ENCODE results near the gene NSFL1C. TPM values are rescaled to one million over a fixed set of nuclear protein-coding genes. Genes with fewer than 3 reads are reported as not detected.

NSFL1C gene
- total RNA-seq, 1 experiment from 2014 or later, result 151 TPM

- intact Hi-C loops (cut with micrococcal nuclease; ENCODE audit: unreplicated experiment), result no loop called here
Observed at GRCh38 chr20:1462834-1463233, 3.8 kb downstream of the NSFL1C start.

GRCh38 chr20:1462001-1462400 lies 4.6 kb downstream of the NSFL1C start:
- no peaks in the 10 kb centered on the region for H3K9me3 ChIP-seq (ENCODE audit: insufficient read depth, low read depth)
- H3K9me2 ChIP-seq (ENCODE audit: insufficient read depth), result no peaks in the 10 kb centered on the region
- no peaks in the 10 kb centered on the region for H3K27me3 ChIP-seq (ENCODE audit: insufficient read depth, low read depth)
- CTCF ChIA-PET, result no interaction called here
- H3K4me1 ChIP-seq (replicated peaks; ENCODE audit: insufficient read depth), result peaks cover 17% of the 10 kb centered on the region
- DNase-seq, result no peak
- H3F3A ChIP-seq (ENCODE audit: insufficient read depth, low read depth), result peaks cover 6% of the 10 kb centered on the region; the same call in 1 of the 2 replicates
- no peak for TF ChIP-seq CTCF (conservative IDR thresholded peaks at IDR 0.05)
- no peak for TF ChIP-seq EZH2 (IDR thresholded peaks at IDR 0.05; ENCODE audit: low read depth)
- no peak overlapping the region for H3K27ac ChIP-seq
- H2AFZ ChIP-seq, result no peak overlapping the region
- H4K20me1 ChIP-seq (ENCODE audit: insufficient read depth), result peaks cover 17% of the 10 kb centered on the region
- H3K36me3 ChIP-seq (ENCODE audit: low read depth), result peaks cover 51% of the 10 kb centered on the region
- H3K79me2 ChIP-seq (ENCODE audit: low read depth), result peaks cover 87% of the 10 kb centered on the region
- no peak overlapping the region for H3K4me2 ChIP-seq
- intact Hi-C loops (cut with micrococcal nuclease; ENCODE audit: unreplicated experiment), result no loop called here
- POLR2A ChIA-PET (ENCODE audit: unreplicated experiment), result no interaction called here
- BruUV-seq (replicated peaks), result no TSS peak
- no peak overlapping the region for H3K4me3 ChIP-seq

More at GRCh38 chr20:1462834-1463233, 3.8 kb downstream of the NSFL1C start:
- H3K4me1 ChIP-seq (replicated peaks; ENCODE audit: insufficient read depth), result peaks cover 17% of the 10 kb centered on the region
- no peak overlapping the region for H3K27ac ChIP-seq
- ChIA-PET CTCF (no interaction called here), POLR2A (ENCODE audit: unreplicated experiment) (no interaction called here)
- no TSS peak for BruUV-seq (replicated peaks)
- no peak for TF ChIP-seq CTCF (conservative IDR thresholded peaks at IDR 0.05)
- TF ChIP-seq EZH2 (IDR thresholded peaks at IDR 0.05; ENCODE audit: low read depth), result no peak
- H3K79me2 ChIP-seq (ENCODE audit: low read depth), result peaks cover 79% of the 10 kb centered on the region
- no peak for DNase-seq
- no peaks in the 10 kb centered on the region for H3K27me3 ChIP-seq (ENCODE audit: insufficient read depth, low read depth)
- no peaks in the 10 kb centered on the region for H3K9me3 ChIP-seq (ENCODE audit: insufficient read depth, low read depth)
- no peaks in the 10 kb centered on the region for H3K9me2 ChIP-seq (ENCODE audit: insufficient read depth)
- peaks cover 17% of the 10 kb centered on the region for H4K20me1 ChIP-seq (ENCODE audit: insufficient read depth)
- peaks cover 14% of the 10 kb centered on the region; the same call in 1 of the 2 replicates for H3F3A ChIP-seq (ENCODE audit: insufficient read depth, low read depth)
- H2AFZ ChIP-seq, result no peak overlapping the region
- H3K4me3 ChIP-seq, result no peak overlapping the region
- peaks cover 44% of the 10 kb centered on the region for H3K36me3 ChIP-seq (ENCODE audit: low read depth)
- no peak overlapping the region for H3K4me2 ChIP-seq

GRCh38 chr20:1460275-1460674 lies 6.4 kb downstream of the NSFL1C start:
- H3F3A ChIP-seq (ENCODE audit: insufficient read depth, low read depth), result peaks cover 9% of the 10 kb centered on the region; the same call in 1 of the 2 replicates
- no peak for TF ChIP-seq EZH2 (IDR thresholded peaks at IDR 0.05; ENCODE audit: low read depth)
- TF ChIP-seq CTCF (conservative IDR thresholded peaks at IDR 0.05), result no peak
- no peaks in the 10 kb centered on the region for H3K27me3 ChIP-seq (ENCODE audit: insufficient read depth, low read depth)
- peaks cover 11% of the 10 kb centered on the region for H3K4me1 ChIP-seq (replicated peaks; ENCODE audit: insufficient read depth)
- H3K9me3 ChIP-seq (ENCODE audit: insufficient read depth, low read depth), result no peaks in the 10 kb centered on the region
- intact Hi-C loops (cut with micrococcal nuclease; ENCODE audit: unreplicated experiment), result no loop called here
- POLR2A ChIA-PET (ENCODE audit: unreplicated experiment), result no interaction called here
- H3K4me2 ChIP-seq, result no peak overlapping the region
- H3K27ac ChIP-seq, result no peak overlapping the region
- H3K36me3 ChIP-seq (ENCODE audit: low read depth), result peaks cover 64% of the 10 kb centered on the region
- peaks cover 74% of the 10 kb centered on the region for H3K79me2 ChIP-seq (ENCODE audit: low read depth)
- no peak overlapping the region for H3K4me3 ChIP-seq
- H3K9me2 ChIP-seq (ENCODE audit: insufficient read depth), result no peaks in the 10 kb centered on the region
- no peak overlapping the region for H2AFZ ChIP-seq
- no peak for DNase-seq
- H4K20me1 ChIP-seq (ENCODE audit: insufficient read depth), result peaks cover 13% of the 10 kb centered on the region
- CTCF ChIA-PET, result interaction anchor here (0.6 kb wide), 1 partner anchor 1389 kb away, joined by 4 read pairs; no protein-coding TSS in a partner anchor
- BruUV-seq (replicated peaks), result no TSS peak
